CD14-positive monocyte (primary cell): ENCODE results near the gene CRADD. TPM values are rescaled to one million over a fixed set of nuclear protein-coding genes. Genes with fewer than 3 reads are reported as not detected.

ENCODE experiments used
- DNase-seq, 3 donors: peaks; one replicate each; pipeline ENCODE4 v3.0.0-alpha.2; 2011 to 2022
- H2AFZ ChIP-seq: 2 replicates; pipeline ENCODE4 v1.6.0; 2012; ENCODE audit warnings: mild to moderate bottlenecking, low read depth, low read length, inconsistent platforms; ENCODE audit not compliant: insufficient read depth, poor library complexity, severe bottlenecking
- H3K27ac ChIP-seq, 2 donors: 1 replicate in 1 of 2; 2 replicates in 1 of 2; pipeline ENCODE4 v1.5.1; 2012 to 2013; ENCODE audit warnings: low read length in 2 of 2, control low read depth in 1 of 2, inconsistent platforms in 1 of 2, low read depth in 1 of 2, mild to moderate bottlenecking in 1 of 2
- H3K27me3 ChIP-seq, 2 donors: one replicate each; pipeline versions ENCODE4 v1.6.0 to v1.6.1; 2011 to 2013; ENCODE audit warnings: low read length in 2 of 2; ENCODE audit not compliant: control insufficient read depth in 2 of 2, insufficient read depth in 2 of 2
- H3K36me3 ChIP-seq, 2 donors: replicated peaks in 1 of 2; 1 replicate in 1 of 2; 2 replicates in 1 of 2; pipeline versions ENCODE4 v1.5.1 to v1.6.1; 2012 to 2013; ENCODE audit warnings: low read length in 2 of 2, control low read depth in 1 of 2, inconsistent platforms in 1 of 2, mild to moderate bottlenecking in 1 of 2; ENCODE audit not compliant: insufficient read depth in 2 of 2, control insufficient read depth in 1 of 2
- H3K4me1 ChIP-seq, 2 donors: 1 replicate in 1 of 2; 2 replicates in 1 of 2; pipeline versions ENCODE4 v1.5.1 to v1.6.1; 2012 to 2013; ENCODE audit warnings: low read length in 2 of 2, control low read depth in 1 of 2, inconsistent platforms in 1 of 2, mild to moderate bottlenecking in 1 of 2, moderate library complexity in 1 of 2; ENCODE audit not compliant: insufficient read depth in 2 of 2, control insufficient read depth in 1 of 2
- H3K4me2 ChIP-seq: replicated peaks from 2 replicates; pipeline ENCODE3; 2012; ENCODE audit warnings: low read length, moderate library complexity, mild to moderate bottlenecking; ENCODE audit not compliant: poor library complexity, severe bottlenecking; ENCODE audit errors: extremely low read depth
- H3K4me3 ChIP-seq, 3 experiments: fragments of 200-600 bp in 1 of 3; sonication (generic) in 1 of 3; replicated peaks in 1 of 3; 1 replicate in 2 of 3; 2 replicates in 1 of 3; pipeline ENCODE4 v1.5.1; 2011 to 2013; ENCODE audit warnings: low read length in 3 of 3, mild to moderate bottlenecking in 3 of 3, control low read depth in 2 of 3, low read depth in 2 of 3, inconsistent platforms in 1 of 3, moderate library complexity in 1 of 3
- H3K79me2 ChIP-seq: 2 replicates; pipeline ENCODE4 v1.6.0; 2012; ENCODE audit warnings: mild to moderate bottlenecking, control low read depth, inconsistent platforms, low read length, moderate library complexity; ENCODE audit not compliant: insufficient read depth
- H3K9ac ChIP-seq: 2 replicates; pipeline ENCODE4 v1.6.0; 2017; ENCODE audit warnings: low read length, mild to moderate bottlenecking; ENCODE audit not compliant: insufficient read depth, poor library complexity, severe bottlenecking
- H3K9me3 ChIP-seq, 2 donors: replicated peaks in 1 of 2; 1 replicate in 1 of 2; 2 replicates in 1 of 2; pipeline versions ENCODE4 v1.5.1 to v1.6.1; 2012 to 2013; ENCODE audit warnings: low read length in 2 of 2, control low read depth in 1 of 2; ENCODE audit not compliant: control insufficient read depth in 1 of 2, insufficient read depth in 1 of 2
- H4K20me1 ChIP-seq: 2 replicates; pipeline ENCODE4 v1.6.0; 2012; ENCODE audit warnings: mild to moderate bottlenecking, low read length, control low read depth, moderate library complexity; ENCODE audit not compliant: insufficient read depth
- H3K27ac Mint-ChIP-seq, 7 donors: one replicate each; pipeline ENCODE4 v1.8.0; 2020; ENCODE audit warnings: mild to moderate bottlenecking in 7 of 7, mixed read lengths in 7 of 7, moderate library complexity in 6 of 7, inconsistent platforms in 2 of 7
- H3K27me3 Mint-ChIP-seq, 3 donors: one replicate each; pipeline ENCODE4 v1.8.0; 2021 to 2022; ENCODE audit warnings: low read depth in 3 of 3, mild to moderate bottlenecking in 3 of 3, mixed read lengths in 3 of 3, moderate library complexity in 3 of 3, inconsistent platforms in 1 of 3
- H3K36me3 Mint-ChIP-seq, 2 donors: one replicate each; pipeline ENCODE4 v1.8.0; 2020; ENCODE audit warnings: mixed read lengths in 2 of 2, inconsistent platforms in 1 of 2, mild to moderate bottlenecking in 1 of 2
- H3K4me1 Mint-ChIP-seq: one replicate; pipeline ENCODE4 v1.8.0; 2020; ENCODE audit warnings: mild to moderate bottlenecking, mixed read lengths
- H3K4me3 Mint-ChIP-seq, 2 donors: one replicate each; pipeline ENCODE4 v1.8.0; 2020; ENCODE audit warnings: mild to moderate bottlenecking in 2 of 2, mixed read lengths in 2 of 2, moderate library complexity in 1 of 2
- H3K9me3 Mint-ChIP-seq, 7 donors: one replicate each; pipeline ENCODE4 v1.8.0; 2020 to 2022; ENCODE audit warnings: mixed read lengths in 7 of 7, mild to moderate bottlenecking in 6 of 7, moderate library complexity in 6 of 7, inconsistent platforms in 2 of 7
- WGBS: methylation state at CpG from one replicate; pipeline ENCODE4 v1.1.5; 2013; ENCODE audit warnings: missing lambda C conversion rate; ENCODE audit not compliant: insufficient coverage; 5-methylcytosine and 5-hydroxymethylcytosine counted together
- intact Hi-C, 2 donors: fragments of 100-400 bp; cut with micrococcal nuclease; formaldehyde crosslinking; loops; one replicate each; pipeline versions ENCODE4 v1.15.0 to v1.15.1; 2023
- polyA plus RNA-seq, 3 donors: library from polyadenylated mRNA; depleted of rRNA in 1 of 3; unstranded in 2 of 3; stranded (reverse) in 1 of 3; fragments of 300-500 nt in 2 of 3; fragments of >200 nt in 1 of 3; fragmentation: Illumina TruSeq in 2 of 3; gene quantifications; 1 replicate in 2 of 3; 2 replicates in 1 of 3; pipeline ENCODE4 v1.2.3, GENCODE V29; 2012 to 2021
- TF ChIP-seq, protein P1 (sequence below): fragments of 200-600 bp; IDR thresholded peaks from one replicate; pipeline ENCODE4 v1.8.0; 2022; ENCODE audit warnings: antibody characterized with exemption, mild to moderate bottlenecking

Gene CRADD
- polyA plus RNA-seq, 3 donors = 5.6 to 12.2 (median 11.2) TPM

DNA sequence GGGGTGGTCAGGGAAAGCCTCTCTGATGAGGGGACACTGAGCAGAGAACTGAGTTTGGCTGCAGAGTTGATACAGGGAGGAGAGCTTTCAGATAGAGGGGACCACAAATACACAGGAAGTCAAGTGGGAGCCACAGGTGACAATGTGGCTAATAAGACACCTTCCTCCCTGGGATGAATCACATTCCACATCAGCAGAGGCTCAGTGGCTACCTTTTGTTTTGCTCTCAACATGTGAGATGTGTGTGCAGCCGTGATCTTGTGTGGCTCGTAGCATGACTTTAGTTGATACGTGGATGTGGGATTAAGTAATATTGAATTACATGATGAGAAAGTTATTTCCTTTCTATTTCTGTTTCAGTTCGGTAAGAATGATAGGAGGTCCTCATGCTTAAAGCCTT, 7.5 kb downstream of the CRADD start:
- no peaks in the 10 kb centered on the region for H3K79me2 ChIP-seq
- TF ChIP-seq, protein P1, sequence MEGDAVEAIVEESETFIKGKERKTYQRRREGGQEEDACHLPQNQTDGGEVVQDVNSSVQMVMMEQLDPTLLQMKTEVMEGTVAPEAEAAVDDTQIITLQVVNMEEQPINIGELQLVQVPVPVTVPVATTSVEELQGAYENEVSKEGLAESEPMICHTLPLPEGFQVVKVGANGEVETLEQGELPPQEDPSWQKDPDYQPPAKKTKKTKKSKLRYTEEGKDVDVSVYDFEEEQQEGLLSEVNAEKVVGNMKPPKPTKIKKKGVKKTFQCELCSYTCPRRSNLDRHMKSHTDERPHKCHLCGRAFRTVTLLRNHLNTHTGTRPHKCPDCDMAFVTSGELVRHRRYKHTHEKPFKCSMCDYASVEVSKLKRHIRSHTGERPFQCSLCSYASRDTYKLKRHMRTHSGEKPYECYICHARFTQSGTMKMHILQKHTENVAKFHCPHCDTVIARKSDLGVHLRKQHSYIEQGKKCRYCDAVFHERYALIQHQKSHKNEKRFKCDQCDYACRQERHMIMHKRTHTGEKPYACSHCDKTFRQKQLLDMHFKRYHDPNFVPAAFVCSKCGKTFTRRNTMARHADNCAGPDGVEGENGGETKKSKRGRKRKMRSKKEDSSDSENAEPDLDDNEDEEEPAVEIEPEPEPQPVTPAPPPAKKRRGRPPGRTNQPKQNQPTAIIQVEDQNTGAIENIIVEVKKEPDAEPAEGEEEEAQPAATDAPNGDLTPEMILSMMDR = no peak
- H3K27ac ChIP-seq = no peak overlapping the region
- no peak overlapping the region for H3K27ac Mint-ChIP-seq
- intact Hi-C loops = loop anchor here in 1 of 2 donors (5.0 kb wide), 1 partner anchor 117 kb away; no protein-coding TSS in a partner anchor
- no peak overlapping the region for H3K4me3 ChIP-seq
- no peaks in the 10 kb centered on the region for H3K4me1 ChIP-seq
- H2AFZ ChIP-seq = no peak overlapping the region
- peaks cover 0 to 4% (median 0%) of the 10 kb centered on the region in 3 donors for H3K27me3 Mint-ChIP-seq
- peaks cover 0 to 3% (median 0%) of the 10 kb centered on the region in 7 donors for H3K9me3 Mint-ChIP-seq
- H3K9ac ChIP-seq = no peak overlapping the region
- H3K4me3 Mint-ChIP-seq = no peak overlapping the region
- peaks cover 7% of the 10 kb centered on the region for H3K4me1 Mint-ChIP-seq
- H4K20me1 ChIP-seq = no peaks in the 10 kb centered on the region
- H3K27me3 ChIP-seq = no peaks in the 10 kb centered on the region
- DNase-seq = no peak
- no peaks in the 10 kb centered on the region for H3K9me3 ChIP-seq
- peaks cover 6 to 7% of the 10 kb centered on the region in 2 donors for H3K36me3 Mint-ChIP-seq
- 73% methylated on average over 3 of the region's 4 CpGs for WGBS
- no peaks in the 10 kb centered on the region for H3K36me3 ChIP-seq
- no peak overlapping the region for H3K4me2 ChIP-seq

- no peaks in the 10 kb centered on the region for H3K9me3 ChIP-seq
- H3K4me1 Mint-ChIP-seq = peaks cover 7% of the 10 kb centered on the region
Observed at GRCh38 chr12:93686572-93687356, 9.6 kb downstream of the CRADD start.

More at GRCh38 chr12:93686572-93687356, 9.6 kb downstream of the CRADD start:
- intact Hi-C loops = no loop called here
- H3K79me2 ChIP-seq = no peaks in the 10 kb centered on the region
- no peak for DNase-seq
- H2AFZ ChIP-seq = no peak overlapping the region
- H3K36me3 ChIP-seq = no peaks in the 10 kb centered on the region
- no CpG with 5 or more reads among the region's 8 CpGs for WGBS
- peaks cover 0 to 3% (median 0%) of the 10 kb centered on the region in 7 donors for H3K9me3 Mint-ChIP-seq
- H3K27me3 Mint-ChIP-seq = peaks cover 0 to 4% (median 0%) of the 10 kb centered on the region in 3 donors
- H4K20me1 ChIP-seq = no peaks in the 10 kb centered on the region
- peaks cover 3 to 6% of the 10 kb centered on the region in 2 donors for H3K36me3 Mint-ChIP-seq
- TF ChIP-seq, protein P1 = no peak
- no peak overlapping the region for H3K4me3 ChIP-seq
- no peaks in the 10 kb centered on the region for H3K4me1 ChIP-seq
- H3K27ac ChIP-seq = no peak overlapping the region
- H3K4me2 ChIP-seq = no peak overlapping the region
- no peak overlapping the region for H3K27ac Mint-ChIP-seq
- no peak overlapping the region for H3K9ac ChIP-seq
- no peak overlapping the region for H3K4me3 Mint-ChIP-seq
- no peaks in the 10 kb centered on the region for H3K27me3 ChIP-seq
